HG03442 (cell line): Measurements from ENCODE around the gene RBM6.
"Not testable (repeated sequence)": the region's sequence is repeated elsewhere in the genome, so short reads cannot be mapped to it uniquely, and the experiment has no call there.

Source experiments
- ATAC-seq: cut with Tn5 transposase; IDR thresholded peaks from one replicate; pipeline ENCODE4 v1.9.1; 2021; ENCODE audit warnings: mild to moderate bottlenecking, moderate library complexity; ENCODE audit not compliant: unreplicated experiment

Gene RBM6

DNA sequence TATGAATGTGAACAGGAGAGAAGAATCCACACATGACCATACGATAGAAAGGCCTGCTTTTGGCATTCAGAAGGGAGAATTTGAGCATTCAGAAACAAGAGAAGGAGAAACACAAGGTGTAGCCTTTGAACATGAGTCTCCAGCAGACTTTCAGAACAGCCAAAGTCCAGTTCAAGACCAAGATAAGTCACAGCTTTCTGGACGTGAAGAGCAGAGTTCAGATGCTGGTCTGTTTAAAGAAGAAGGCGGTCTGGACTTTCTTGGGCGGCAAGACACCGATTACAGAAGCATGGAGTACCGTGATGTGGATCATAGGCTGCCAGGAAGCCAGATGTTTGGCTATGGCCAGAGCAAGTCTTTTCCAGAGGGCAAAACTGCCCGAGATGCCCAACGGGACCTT, 28.4 kb downstream of the RBM6 start:
- ATAC-seq, result no peak

DNA sequence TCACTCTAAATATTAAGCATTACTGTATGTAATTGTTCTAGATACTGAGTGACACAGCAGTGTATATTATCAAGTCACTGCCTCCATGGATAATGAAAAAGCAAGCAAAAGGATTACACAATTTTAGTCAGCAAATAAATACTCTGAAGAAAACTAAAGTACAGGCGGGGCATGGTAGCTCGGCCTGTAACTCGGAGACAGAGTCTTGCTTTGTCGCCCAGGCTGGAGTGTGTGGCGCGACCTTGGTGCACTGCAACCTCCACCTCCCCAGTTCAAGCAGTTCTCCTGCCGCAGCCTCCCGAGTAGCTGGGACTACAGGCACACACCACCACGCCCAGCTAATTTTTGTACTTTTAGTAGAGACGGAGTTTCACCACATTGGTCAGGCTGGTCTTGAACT, 32.7 kb downstream of the RBM6 start:
- ATAC-seq, result no peak

DNA sequence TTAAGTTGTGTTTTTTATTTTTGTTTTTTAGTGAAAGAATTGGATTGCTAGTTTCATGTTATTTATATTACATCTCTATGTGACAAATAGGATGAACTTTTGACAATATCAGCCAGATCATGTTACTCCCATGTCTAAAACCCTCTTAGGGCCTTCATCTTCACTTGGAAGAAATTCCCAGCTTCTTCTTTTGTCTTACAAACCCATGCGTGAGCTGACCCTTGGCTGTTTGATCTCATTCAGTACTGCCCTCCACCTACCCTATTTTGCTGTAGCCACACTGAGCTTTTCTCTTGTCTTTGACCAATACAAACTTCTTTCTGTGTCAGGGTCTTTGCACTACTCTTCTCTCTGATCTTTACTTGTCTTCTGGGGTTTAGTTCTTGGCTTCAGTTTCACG, 37.0 kb downstream of the RBM6 start:
- ATAC-seq, result no peak

DNA sequence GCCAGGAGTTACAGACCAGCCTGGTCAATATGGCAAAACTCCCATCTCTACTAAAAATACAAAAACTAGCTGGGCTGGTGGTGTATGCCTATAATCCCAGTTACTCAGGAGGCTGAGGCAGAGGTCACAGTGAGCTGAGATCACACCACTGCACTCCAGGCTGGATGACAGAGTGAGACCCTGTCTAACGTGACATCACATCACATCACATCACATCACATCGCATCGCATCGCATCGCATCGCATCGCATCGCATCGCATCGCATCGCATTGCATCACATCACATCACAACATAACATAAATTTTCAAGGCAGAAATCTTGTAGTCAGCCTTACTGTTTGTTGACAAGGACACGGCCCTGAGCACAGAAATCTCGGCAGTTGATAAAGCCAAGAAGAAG, 44.4 kb downstream of the RBM6 start:
- no peak for ATAC-seq

DNA sequence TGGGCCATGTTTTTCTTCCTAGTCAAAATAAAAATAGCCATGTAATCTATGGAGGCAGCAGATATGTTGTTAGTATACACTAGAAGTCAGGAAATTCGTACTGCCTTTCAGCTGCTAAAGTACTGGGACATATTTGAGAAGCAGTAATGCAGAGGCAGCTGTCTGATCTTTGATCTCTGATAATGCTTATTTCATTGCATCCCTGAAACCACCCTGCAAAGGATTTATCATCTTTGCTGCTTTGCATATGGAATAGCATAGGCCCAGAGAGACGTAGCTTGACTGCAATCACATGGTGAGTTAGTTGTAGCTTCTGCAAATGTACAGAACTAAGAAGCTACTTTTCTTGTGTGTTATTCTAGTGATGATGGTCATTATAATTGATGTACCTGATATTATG, 52.4 kb downstream of the RBM6 start:
- no peak for ATAC-seq

DNA sequence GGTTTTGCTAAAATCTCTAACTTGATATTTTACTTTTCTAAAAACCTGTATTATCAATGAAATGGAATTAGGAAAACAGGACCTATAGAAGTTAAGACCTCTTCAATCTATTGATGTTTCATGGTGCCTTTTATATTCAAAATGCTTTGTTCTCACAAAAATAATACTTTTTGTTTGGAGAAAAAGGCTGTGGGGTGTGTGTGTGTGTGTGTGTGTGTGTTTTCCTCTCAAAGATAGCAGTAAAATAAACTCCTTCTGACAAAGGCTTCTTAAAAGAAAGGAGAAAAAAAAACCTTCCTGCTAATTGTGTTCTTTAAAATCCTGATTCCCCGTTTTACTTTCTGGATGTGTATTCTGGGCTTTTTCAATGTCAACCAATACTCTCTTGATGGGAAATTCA, 54.5 kb downstream of the RBM6 start:
- ATAC-seq, result no peak

DNA sequence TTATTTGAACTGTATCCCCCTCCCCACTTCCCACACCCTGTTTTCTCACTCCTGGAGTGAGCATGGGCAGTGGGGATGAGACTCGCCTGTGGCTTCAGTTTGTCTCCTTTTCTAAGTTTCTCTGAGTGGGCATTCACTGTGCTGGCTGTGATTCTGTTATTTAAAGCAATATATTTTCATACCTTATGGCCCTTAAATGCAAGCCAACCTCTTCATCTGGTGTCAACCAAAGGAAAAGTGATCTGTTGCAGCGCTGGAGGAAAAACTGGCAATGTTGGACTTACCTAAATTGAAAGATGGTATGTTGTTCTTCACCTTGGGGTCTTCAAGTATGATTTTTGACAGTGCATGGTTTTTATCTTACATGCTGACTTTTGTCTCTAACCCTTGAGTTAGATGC, 56.1 kb downstream of the RBM6 start:
- ATAC-seq, result no peak

DNA sequence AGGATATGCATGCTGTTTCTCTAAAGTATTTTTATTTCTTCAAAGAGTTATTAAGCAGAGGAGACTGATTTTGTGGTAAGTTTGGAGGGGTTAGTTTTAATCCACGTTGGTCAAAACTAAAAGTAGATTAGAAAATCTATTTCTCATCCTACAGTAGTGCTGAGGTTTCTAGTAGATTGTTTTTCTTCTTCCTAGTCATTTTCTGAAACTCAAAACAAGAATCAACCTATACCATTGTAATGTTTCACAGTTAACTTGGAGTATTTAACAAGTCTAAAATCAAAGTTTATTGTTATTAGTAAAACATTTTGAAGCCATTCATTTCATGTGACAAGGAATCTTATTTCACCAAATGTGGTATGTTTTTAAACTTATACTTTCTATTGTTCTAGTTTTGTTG, 57.9 kb downstream of the RBM6 start:
- ATAC-seq, result no peak

DNA sequence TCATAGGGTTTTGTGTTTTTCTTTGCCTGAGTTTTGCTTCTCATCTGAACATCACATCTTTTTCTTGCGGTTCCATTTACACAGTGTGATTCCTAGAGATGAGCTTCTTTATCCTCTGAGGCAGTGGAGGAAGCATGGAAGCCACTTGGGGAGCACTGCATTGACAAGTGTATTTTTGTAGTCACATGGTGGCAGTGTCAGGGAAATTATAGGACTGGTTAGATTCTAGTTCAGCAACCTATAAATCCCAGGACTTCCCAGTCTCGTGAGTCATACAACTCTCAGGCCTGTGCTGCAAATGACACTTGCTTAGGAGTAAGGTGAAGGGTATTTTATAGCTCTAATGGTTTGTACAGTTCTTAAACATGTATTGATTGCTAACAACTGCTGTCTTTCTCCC, 58.4 kb downstream of the RBM6 start:
- no peak for ATAC-seq

DNA sequence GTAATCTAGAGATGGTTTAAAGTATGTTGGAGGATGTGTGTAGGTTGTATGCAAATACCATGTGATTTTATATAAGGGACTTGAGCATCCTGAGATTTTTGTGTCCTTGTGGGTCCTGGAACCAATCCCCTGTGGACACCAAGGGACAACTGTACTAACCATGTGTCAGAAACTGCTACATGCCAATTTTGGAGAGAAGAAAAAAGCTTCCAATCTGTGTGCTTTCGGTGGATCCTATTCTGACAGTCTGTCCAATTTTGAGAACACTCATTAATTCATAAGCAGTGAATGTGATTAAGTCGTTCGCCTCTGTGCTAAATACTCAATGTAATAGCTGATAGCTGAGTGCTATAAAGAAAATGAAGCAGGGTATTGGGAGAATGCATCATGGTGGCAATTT, 61.6 kb downstream of the RBM6 start:
- ATAC-seq, result no peak

DNA sequence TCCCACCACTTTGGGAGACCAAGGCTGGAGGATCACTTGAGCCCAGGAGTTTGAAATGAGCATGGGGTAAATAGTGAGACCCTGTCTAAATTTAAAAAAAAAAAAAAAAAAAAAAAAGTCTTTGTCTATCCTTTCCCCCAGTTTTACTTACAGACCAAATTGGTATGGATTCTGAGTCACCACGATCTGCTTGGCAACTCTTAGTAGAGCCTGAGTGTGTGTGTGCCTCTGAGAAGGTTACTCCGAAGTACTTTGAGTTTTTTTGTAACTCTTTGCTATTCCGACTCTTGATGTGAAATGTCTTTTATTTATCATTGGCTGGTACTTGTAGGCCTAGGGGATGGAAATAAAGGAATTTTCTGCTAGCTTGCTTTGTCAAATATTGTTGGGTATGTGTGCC, 63.3 kb downstream of the RBM6 start:
- no peak for ATAC-seq

DNA sequence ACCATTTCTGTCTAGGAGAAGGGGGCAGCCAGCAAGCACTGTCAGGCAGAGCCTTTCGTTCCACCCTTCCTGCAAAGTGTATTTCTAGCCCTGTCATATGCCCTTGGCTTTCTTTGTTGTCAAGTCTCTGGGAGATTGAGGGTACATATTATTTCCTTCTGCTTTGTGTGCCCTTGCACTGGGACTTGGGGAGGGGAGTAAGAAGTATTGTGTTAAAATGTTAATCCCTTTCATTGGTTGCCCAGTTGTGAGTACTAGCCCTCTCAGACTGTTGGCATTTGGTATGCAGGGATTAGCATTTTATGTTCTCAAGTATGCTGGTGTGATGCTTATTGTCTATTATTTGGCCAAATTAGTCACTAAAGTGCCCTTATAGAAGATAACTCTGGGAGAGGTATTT, 63.9 kb downstream of the RBM6 start:
- ATAC-seq, result no peak

DNA sequence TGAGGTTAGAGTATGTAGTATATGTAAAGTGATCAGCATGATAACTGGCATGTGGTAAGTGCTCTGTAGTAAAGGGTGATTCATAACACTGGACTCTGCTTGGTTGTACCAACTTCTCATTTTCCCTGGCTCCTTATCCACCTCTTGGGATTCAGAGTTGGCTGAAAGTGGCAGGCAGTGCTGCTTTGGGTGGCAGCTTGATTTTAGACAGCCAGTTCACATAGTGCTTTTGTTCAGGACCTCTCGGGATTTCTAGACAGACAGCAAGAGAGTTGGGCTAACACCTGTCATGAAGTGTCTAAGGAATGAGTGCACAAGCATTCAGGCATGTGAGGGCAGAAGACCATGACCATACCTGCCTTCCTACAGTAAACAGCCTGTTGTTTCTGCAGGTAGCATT, 69.0 kb downstream of the RBM6 start:
- ATAC-seq, result no peak

DNA sequence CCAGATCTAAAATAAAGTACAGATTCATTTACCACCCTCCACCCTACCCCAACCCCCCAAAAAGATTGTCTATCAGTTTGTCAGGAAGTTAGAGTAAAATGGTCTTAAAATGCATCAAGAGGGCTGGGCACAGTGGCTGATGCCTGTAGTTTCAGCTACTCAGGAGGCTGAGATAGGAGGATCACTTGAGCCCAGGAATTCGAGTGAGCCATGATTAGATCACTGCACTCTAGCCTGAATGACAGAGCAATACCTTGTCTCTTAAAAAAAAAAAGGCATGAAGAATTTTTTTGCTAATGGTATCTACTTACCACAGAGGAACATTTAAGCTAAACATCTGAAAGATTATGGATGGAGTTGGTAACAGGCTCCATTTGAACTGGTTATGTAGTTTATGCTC, 71.0 kb downstream of the RBM6 start:
- no peak for ATAC-seq

DNA sequence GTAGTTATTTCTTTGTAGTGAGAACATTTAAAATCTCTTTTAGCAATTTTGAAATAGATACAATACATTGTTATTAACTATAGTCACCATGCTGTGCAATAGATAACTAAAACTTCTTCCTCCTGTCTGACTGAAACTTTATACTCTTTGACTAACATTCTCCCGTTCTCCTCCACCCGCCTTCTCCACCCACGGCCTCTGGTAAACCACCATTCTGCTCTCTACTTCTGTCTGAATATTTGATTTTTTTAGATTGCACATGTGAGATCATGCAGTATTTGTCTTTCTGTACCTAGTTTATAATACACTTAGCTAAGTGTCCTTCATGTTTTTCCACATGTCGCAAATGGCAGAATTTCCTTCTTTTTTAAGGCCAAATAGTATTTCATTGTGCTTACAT, 76.0 kb downstream of the RBM6 start:
- ATAC-seq, result no peak

DNA sequence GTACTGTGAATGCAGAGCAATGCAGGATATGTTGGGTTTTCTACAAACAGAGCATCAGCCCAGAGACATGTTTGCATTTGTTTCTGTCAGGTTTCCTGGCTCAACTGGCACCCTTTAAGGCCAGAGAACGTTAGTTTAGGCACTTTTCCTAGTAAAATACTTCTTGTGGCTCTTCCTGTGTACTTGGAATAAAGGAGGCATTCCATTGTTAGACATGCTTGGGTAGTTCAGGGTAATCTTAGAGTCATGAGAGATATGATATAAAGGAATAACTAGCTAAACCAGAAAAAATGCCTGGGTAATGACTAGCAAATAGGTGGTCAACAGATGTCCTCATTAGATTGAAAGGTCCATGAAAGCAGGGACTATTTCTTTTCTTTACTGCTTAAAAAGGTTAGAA, 88.4 kb downstream of the RBM6 start:
- ATAC-seq, result no peak

DNA sequence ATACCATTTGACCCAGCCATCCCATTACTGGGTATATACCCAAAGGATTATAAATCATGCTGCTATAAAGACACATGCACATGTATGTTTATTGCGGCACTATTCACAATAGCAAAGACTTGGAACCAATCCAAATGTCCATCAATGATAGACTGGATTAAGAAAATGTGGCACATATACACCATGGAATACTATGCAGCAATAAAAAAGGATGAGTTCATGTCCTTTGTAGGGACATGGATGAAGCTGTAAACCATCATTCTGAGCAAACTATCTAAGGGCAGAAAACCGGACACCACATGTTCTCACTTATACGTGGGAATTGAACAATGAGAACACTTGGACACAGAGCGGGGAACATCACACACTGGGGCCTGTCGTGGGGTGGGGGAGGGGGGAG, 91.3 kb downstream of the RBM6 start:
- ATAC-seq, result not testable (repeated sequence)

DNA sequence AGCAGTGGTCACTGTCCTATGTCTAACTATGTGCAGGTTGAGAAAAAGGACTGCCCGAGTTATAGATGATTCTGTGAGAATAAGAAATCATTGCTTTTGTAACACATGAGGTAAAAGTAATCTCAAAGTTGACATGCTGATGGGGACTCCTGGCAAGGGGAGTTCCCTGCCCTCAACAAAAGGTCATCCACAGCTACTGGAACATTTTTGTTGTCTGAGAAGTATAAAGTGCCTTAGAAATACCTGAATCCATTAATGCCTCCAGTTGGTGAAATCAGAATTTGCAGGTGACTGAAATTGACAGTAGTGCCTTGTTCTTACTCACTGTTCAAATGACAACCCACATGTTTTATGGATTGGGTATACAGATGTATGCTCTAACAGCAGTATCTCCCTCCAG, 105.0 kb downstream of the RBM6 start:
- ATAC-seq, result no peak

DNA sequence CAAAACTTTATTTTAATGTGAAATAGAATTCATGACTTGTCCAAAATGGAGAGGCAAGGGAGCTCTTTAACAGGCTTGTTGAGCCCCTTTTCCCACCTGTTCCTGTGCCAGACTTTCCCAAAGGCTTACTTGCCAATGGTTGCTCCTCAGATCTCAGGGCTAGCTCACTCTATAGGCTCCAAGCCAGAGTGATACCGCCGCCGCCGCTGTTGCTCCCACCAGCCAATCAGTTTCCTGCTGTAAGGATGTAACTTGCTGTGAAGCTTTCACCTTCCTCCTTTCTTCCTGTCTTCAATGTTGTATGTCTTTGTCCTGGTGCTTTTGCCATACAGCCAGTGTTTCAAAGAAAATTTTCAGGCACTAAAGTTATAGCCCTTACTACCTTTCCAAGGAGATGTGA, 107.5 kb downstream of the RBM6 start:
- no peak for ATAC-seq

DNA sequence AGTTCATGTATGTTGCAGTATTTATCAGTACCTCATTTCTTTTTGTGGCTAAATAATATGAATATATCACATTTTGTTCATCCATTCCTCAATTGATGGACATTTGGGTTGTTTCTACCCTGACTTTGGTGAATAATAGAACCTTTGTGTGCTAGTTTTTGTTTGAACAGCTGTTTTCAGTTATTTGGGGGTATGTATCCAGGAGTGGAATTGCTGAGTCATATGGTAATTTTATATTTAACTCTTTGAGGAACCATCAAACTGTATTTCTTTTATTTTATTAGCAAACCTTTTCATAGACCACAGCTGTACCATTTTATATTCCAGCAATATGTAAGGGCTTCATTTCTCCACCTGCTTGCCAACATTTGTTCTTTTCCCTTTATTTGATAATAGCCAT, 110.4 kb downstream of the RBM6 start:
- no peak for ATAC-seq

DNA sequence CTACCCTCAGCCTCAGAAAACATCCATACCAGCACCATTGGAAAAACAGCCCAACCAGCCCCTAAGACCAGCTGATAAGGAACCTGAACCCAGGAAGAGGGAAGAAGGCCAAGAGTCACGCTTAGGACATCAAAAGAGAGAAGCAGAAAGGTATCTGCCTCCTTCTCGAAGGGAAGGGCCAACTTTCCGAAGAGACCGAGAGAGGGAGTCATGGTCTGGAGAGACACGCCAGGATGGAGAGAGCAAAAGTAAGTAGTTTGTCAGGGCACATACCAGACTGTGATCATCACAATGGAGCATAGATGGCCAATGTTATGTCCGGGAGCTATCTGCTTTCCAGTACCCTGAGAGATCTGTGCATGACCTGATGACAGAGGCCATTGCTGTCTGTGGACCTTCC, 117.8 kb downstream of the RBM6 start:
- no peak for ATAC-seq

DNA sequence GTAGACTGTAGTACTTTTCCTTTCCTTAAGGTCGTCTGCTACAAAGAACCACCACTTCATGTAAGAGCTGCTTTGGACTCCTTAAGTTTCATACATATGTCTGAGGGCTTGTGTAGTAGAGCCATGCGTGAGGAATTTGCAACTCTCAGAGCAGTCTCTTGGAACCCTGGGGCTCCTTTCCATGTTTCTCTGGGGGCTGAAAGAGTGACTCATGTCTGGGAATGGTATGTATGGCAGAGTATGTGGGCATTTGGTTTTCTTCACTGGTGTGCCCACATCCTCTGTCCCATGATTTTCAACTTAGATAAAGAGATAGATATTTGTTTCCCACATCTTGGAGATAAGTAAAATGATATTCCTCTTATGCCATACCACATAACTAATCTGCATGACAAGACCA, 128.2 kb downstream of the RBM6 start:
- no peak for ATAC-seq

DNA sequence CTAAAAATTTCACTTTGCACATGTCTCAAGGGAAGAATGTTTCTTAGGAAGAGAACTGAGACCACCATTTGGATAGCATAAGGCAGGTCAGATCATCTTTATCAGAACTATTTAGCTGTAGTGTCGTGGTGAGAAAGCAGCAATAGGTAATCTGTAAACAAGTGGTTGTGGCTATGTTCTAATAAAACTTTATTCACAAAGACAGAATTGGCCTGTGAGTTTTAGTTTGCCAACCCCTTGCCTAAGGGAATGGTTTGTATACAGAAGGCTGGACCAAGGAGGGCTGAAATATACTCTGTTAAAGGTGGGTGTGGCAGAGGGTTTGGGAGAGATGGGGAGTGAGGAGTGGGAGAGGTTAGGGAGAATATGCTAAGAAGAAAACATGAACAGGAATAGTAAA, 138.1 kb downstream of the RBM6 start:
- no peak for ATAC-seq

DNA sequence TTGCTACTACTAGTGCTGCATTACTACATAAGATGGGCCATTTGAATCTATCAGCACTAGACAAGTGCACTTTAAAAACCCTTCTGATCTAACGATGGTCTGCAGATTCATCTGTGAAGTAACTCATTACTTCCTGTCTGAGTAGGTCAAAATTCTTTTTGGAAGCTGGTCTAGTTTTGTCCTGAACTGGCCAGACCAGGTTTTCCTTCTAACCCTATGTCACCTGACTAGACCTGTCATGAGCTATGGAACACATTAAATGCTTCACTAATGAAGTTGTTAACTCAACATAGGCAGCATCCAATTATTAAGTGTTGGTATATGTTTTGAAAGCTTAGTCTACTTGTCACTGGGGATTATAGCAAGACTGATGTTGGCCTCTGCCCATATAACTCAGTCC, 138.7 kb downstream of the RBM6 start:
- ATAC-seq, result no peak
